Measurements from ENCODE around the gene ADD1. TPM values are rescaled to one million over a fixed set of nuclear protein-coding genes. Genes with fewer than 3 reads are reported as not detected.
A peak's percentile ranks its signal among the peaks of the same experiment; 100 is the strongest.

ADD1 gene
- total and polyA plus RNA-seq, 9 donors: 165 to 216 (median 177) TPM

DNA sequence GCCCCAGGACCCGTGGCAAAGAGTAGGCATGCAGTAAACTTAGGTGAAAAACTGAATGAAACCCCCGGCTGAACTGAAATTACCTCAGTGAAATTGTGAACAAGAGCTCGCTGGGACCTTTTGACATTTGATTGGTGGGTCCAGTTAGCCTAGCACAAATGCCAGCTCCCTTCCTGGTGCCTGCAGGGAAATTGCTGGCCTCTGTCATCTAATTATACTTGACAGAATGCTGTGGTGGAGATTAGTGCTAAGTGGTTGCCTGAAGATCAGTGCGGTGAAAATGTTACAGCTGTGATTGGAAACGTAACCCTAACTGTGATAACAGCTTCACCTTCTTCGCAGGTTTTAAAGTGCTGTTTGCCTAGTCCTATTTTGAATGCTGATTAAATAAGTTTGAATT is 43.0 kb downstream of the ADD1 start:
- H3K4me1 ChIP-seq (ENCODE audit: control insufficient read depth, insufficient read depth, low read length): no peaks in the 10 kb centered on the region
- WGBS (ENCODE audit: insufficient coverage): 60% methylated on average over 4 of the region's 6 CpGs
- no peak overlapping the region for H3K27ac ChIP-seq (ENCODE audit: low read length)
- H3K9me3 ChIP-seq (replicated peaks; ENCODE audit: control insufficient read depth, low read depth, low read length): no peaks in the 10 kb centered on the region
- no peak overlapping the region for H3K4me3 ChIP-seq (ENCODE audit: low read length)
- DNase-seq: no peak
- H3K36me3 ChIP-seq (ENCODE audit: control insufficient read depth, insufficient read depth, low read length): peaks cover 46% of the 10 kb centered on the region
- H3K27me3 ChIP-seq (ENCODE audit: control insufficient read depth, insufficient read depth, low read length): no peaks in the 10 kb centered on the region

DNA sequence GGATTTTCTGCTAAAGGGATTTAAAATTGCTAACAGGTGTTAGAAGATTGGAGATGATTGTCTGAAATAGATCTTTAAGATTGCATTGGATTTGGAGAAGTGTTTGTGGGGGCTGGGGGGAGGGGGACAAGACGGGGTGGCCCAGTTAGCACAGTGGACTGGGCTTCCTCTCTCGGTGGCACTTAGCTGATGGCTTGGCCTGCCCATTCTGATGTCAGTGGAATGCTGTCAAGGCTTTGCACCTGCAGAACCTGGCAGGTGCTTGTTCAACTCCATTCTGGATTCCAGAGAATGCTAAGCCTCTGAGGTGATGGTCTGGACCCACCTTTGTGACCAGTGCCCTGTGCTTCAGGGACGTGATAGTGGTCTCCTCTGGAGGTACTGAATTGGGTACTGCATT is 43.7 kb downstream of the ADD1 start:
- H3K27me3 ChIP-seq (ENCODE audit: control insufficient read depth, insufficient read depth, low read length): no peaks in the 10 kb centered on the region
- DNase-seq: no peak
- peaks cover 46% of the 10 kb centered on the region for H3K36me3 ChIP-seq (ENCODE audit: control insufficient read depth, insufficient read depth, low read length)
- H3K9me3 ChIP-seq (replicated peaks; ENCODE audit: control insufficient read depth, low read depth, low read length): no peaks in the 10 kb centered on the region
- no peaks in the 10 kb centered on the region for H3K4me1 ChIP-seq (ENCODE audit: control insufficient read depth, insufficient read depth, low read length)
- no peak overlapping the region for H3K4me3 ChIP-seq (ENCODE audit: low read length)
- no peak overlapping the region for H3K27ac ChIP-seq (ENCODE audit: low read length)
- WGBS (ENCODE audit: insufficient coverage): 51% methylated on average over 2 of the region's 3 CpGs

DNA sequence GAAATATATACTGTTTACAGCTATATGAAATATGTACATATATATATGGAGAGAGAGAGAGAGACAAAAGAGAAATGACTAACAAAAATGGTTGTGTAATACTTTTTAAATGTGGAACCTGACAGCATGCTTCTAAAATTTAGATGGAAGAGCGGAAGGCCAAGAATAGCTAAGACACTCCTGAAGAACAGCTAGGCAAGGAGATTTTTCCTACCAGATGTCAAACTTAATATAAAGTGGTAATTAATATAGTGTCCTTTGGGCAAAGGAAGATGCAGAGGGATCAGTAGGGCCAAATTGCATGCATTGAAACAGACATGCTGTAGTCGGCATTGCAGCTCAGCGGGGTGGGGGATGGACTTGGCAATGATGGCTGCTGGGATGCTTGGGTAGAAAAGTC is 45.2 kb downstream of the ADD1 start:
- Histone ChIP-seq H3K9me3 (replicated peaks; ENCODE audit: control insufficient read depth, low read depth, low read length) (no peaks in the 10 kb centered on the region), H3K4me3 (ENCODE audit: low read length) (no peak overlapping the region), H3K4me1 (ENCODE audit: control insufficient read depth, insufficient read depth, low read length) (no peaks in the 10 kb centered on the region), H3K36me3 (ENCODE audit: control insufficient read depth, insufficient read depth, low read length) (peaks cover 39% of the 10 kb centered on the region), H3K27me3 (ENCODE audit: control insufficient read depth, insufficient read depth, low read length) (no peaks in the 10 kb centered on the region), H3K27ac (ENCODE audit: low read length) (no peak overlapping the region)
- no CpG with 5 or more reads among the region's 3 CpGs for WGBS (ENCODE audit: insufficient coverage)
- DNase-seq: peak; percentile 60

- H3K27me3 ChIP-seq (ENCODE audit: control insufficient read depth, insufficient read depth, low read length): no peaks in the 10 kb centered on the region
- no peak overlapping the region for H3K27ac ChIP-seq (ENCODE audit: low read length)
- no peak for DNase-seq
- no peak overlapping the region for H3K4me3 ChIP-seq (ENCODE audit: low read length)
- peaks cover 44% of the 10 kb centered on the region for H3K36me3 ChIP-seq (ENCODE audit: control insufficient read depth, insufficient read depth, low read length)
- 84% methylated on average over 3 of the region's 5 CpGs for WGBS (ENCODE audit: insufficient coverage)
- H3K9me3 ChIP-seq (replicated peaks; ENCODE audit: control insufficient read depth, low read depth, low read length): no peaks in the 10 kb centered on the region
- H3K4me1 ChIP-seq (ENCODE audit: control insufficient read depth, insufficient read depth, low read length): no peaks in the 10 kb centered on the region
These were observed 47.6 kb downstream of the ADD1 start for GRCh38 chr4:2891294-2891693.

GRCh38 chr4:2893772-2894171 is 50.1 kb downstream of the ADD1 start:
- H3K4me3 ChIP-seq (ENCODE audit: low read length): no peak overlapping the region
- WGBS (ENCODE audit: insufficient coverage): 66% methylated on average over 3 of the region's 5 CpGs
- peaks cover 51% of the 10 kb centered on the region for H3K36me3 ChIP-seq (ENCODE audit: control insufficient read depth, insufficient read depth, low read length)
- no peak overlapping the region for H3K27ac ChIP-seq (ENCODE audit: low read length)
- H3K9me3 ChIP-seq (replicated peaks; ENCODE audit: control insufficient read depth, low read depth, low read length): no peaks in the 10 kb centered on the region
- H3K27me3 ChIP-seq (ENCODE audit: control insufficient read depth, insufficient read depth, low read length): no peaks in the 10 kb centered on the region
- DNase-seq: no peak
- H3K4me1 ChIP-seq (ENCODE audit: control insufficient read depth, insufficient read depth, low read length): no peaks in the 10 kb centered on the region

- Histone ChIP-seq H3K27ac (ENCODE audit: low read length) (no peak overlapping the region), H3K4me1 (ENCODE audit: control insufficient read depth, insufficient read depth, low read length) (no peaks in the 10 kb centered on the region), H3K36me3 (ENCODE audit: control insufficient read depth, insufficient read depth, low read length) (peaks cover 66% of the 10 kb centered on the region), H3K9me3 (replicated peaks; ENCODE audit: control insufficient read depth, low read depth, low read length) (no peaks in the 10 kb centered on the region), H3K4me3 (ENCODE audit: low read length) (no peak overlapping the region), H3K27me3 (ENCODE audit: control insufficient read depth, insufficient read depth, low read length) (no peaks in the 10 kb centered on the region)
- 95% methylated on average over 3 of the region's 3 CpGs for WGBS (ENCODE audit: insufficient coverage)
- no peak for DNase-seq
These were observed 54.4 kb downstream of the ADD1 start for GRCh38 chr4:2898001-2898400.

- H3K36me3 ChIP-seq (ENCODE audit: control insufficient read depth, insufficient read depth, low read length): peaks cover 71% of the 10 kb centered on the region
- no peak overlapping the region for H3K4me3 ChIP-seq (ENCODE audit: low read length)
- H3K4me1 ChIP-seq (ENCODE audit: control insufficient read depth, insufficient read depth, low read length): no peaks in the 10 kb centered on the region
- no peak overlapping the region for H3K27ac ChIP-seq (ENCODE audit: low read length)
- no peaks in the 10 kb centered on the region for H3K27me3 ChIP-seq (ENCODE audit: control insufficient read depth, insufficient read depth, low read length)
- WGBS (ENCODE audit: insufficient coverage): 93% methylated on average over 6 of the region's 6 CpGs
- no peaks in the 10 kb centered on the region for H3K9me3 ChIP-seq (replicated peaks; ENCODE audit: control insufficient read depth, low read depth, low read length)
- DNase-seq: no peak
These were observed 57.1 kb downstream of the ADD1 start for GRCh38 chr4:2900741-2901140.

- WGBS (ENCODE audit: insufficient coverage): 83% methylated on average over 2 of the region's 3 CpGs
- no peaks in the 10 kb centered on the region for H3K9me3 ChIP-seq (replicated peaks; ENCODE audit: control insufficient read depth, low read depth, low read length)
- H3K36me3 ChIP-seq (ENCODE audit: control insufficient read depth, insufficient read depth, low read length): peaks cover 71% of the 10 kb centered on the region
- DNase-seq: no peak
- no peaks in the 10 kb centered on the region for H3K4me1 ChIP-seq (ENCODE audit: control insufficient read depth, insufficient read depth, low read length)
- H3K27me3 ChIP-seq (ENCODE audit: control insufficient read depth, insufficient read depth, low read length): no peaks in the 10 kb centered on the region
- no peak overlapping the region for H3K4me3 ChIP-seq (ENCODE audit: low read length)
- no peak overlapping the region for H3K27ac ChIP-seq (ENCODE audit: low read length)
These were observed 57.5 kb downstream of the ADD1 start for GRCh38 chr4:2901186-2901585.

DNA sequence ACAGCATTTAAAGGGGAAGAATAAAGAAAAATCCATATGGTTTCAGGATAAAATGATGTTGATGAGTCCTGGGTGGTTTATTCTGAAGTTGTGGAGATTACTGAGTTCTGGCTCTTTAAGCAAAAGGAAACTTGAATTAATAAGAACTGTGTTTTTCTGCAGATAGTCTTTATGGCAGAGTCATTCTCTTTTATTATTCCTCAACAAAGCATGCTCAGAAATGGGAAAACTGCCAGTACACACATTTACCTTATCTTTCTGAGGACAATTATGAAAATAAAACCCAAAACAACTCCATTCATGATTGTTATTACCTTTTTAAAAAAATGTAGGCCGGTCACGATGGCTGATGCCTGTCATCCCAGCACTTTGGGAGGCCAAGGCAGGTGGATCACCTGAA is 58.5 kb downstream of the ADD1 start:
- H3K4me1 ChIP-seq (ENCODE audit: control insufficient read depth, insufficient read depth, low read length): no peaks in the 10 kb centered on the region
- H3K27me3 ChIP-seq (ENCODE audit: control insufficient read depth, insufficient read depth, low read length): no peaks in the 10 kb centered on the region
- no peak for DNase-seq
- no peaks in the 10 kb centered on the region for H3K9me3 ChIP-seq (replicated peaks; ENCODE audit: control insufficient read depth, low read depth, low read length)
- 60% methylated on average over 1 of the region's 2 CpGs for WGBS (ENCODE audit: insufficient coverage)
- no peak overlapping the region for H3K27ac ChIP-seq (ENCODE audit: low read length)
- no peak overlapping the region for H3K4me3 ChIP-seq (ENCODE audit: low read length)
- peaks cover 78% of the 10 kb centered on the region for H3K36me3 ChIP-seq (ENCODE audit: control insufficient read depth, insufficient read depth, low read length)

GRCh38 chr4:2905544-2905943 is 61.9 kb downstream of the ADD1 start:
- Histone ChIP-seq H3K36me3 (ENCODE audit: control insufficient read depth, insufficient read depth, low read length) (peaks cover 77% of the 10 kb centered on the region), H3K9me3 (replicated peaks; ENCODE audit: control insufficient read depth, low read depth, low read length) (no peaks in the 10 kb centered on the region), H3K4me3 (ENCODE audit: low read length) (no peak overlapping the region), H3K27me3 (ENCODE audit: control insufficient read depth, insufficient read depth, low read length) (no peaks in the 10 kb centered on the region), H3K4me1 (ENCODE audit: control insufficient read depth, insufficient read depth, low read length) (no peaks in the 10 kb centered on the region), H3K27ac (ENCODE audit: low read length) (no peak overlapping the region)
- WGBS (ENCODE audit: insufficient coverage): 91% methylated on average over 12 of the region's 13 CpGs
- DNase-seq: no peak

DNA sequence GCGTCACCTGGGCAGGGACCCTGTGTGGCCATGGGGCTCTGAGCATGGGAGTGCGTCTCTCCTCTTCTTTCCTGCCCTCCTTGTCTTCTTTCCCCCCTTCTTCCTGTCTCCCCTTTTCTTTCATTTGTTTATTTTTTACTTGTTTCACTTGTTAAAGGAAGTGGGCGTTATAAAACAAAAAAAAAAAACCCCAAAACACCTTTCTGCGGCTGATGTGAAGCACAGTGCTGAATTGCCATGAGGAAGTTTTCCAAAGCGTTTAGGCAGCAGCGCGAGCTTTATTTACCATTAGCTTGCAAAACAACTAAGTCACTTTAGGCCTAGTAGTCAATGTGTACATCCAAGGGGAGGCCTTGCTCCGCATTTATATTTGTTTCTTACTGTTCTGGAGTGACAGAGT is 62.6 kb downstream of the ADD1 start:
- no peaks in the 10 kb centered on the region for H3K9me3 ChIP-seq (replicated peaks; ENCODE audit: control insufficient read depth, low read depth, low read length)
- WGBS (ENCODE audit: insufficient coverage): 100% methylated on average over 2 of the region's 8 CpGs
- H3K36me3 ChIP-seq (ENCODE audit: control insufficient read depth, insufficient read depth, low read length): peaks cover 76% of the 10 kb centered on the region
- no peak for DNase-seq
- no peaks in the 10 kb centered on the region for H3K4me1 ChIP-seq (ENCODE audit: control insufficient read depth, insufficient read depth, low read length)
- no peak overlapping the region for H3K4me3 ChIP-seq (ENCODE audit: low read length)
- no peak overlapping the region for H3K27ac ChIP-seq (ENCODE audit: low read length)
- H3K27me3 ChIP-seq (ENCODE audit: control insufficient read depth, insufficient read depth, low read length): no peaks in the 10 kb centered on the region

Measured in muscle of leg (tissue), 11 donors.